Right lobe of liver (tissue), 4 donors: Measurements from ENCODE around the gene LCN9.

Experiments
- POLR2A ChIP-seq: fragments of 450-650 bp; IDR thresholded peaks from one replicate; pipeline ENCODE4 v1.6.1; 2017; ENCODE audit warnings: antibody characterized with exemption, mild to moderate bottlenecking
- TF ChIP-seq, protein P1 (sequence below), 4 donors: fragments of 200-600 bp in 3 of 4; fragments of 450-650 bp in 1 of 4; IDR thresholded peaks; one replicate each; pipeline versions ENCODE4 v1.5.1 to v1.8.0; 2016 to 2022; ENCODE audit warnings: antibody characterized with exemption in 4 of 4, mild to moderate bottlenecking in 2 of 4
- donor health status: DM: no; HTN: no; CAD: no.
- donor health status: DM: no; HTN: no; CAD: no.
- donor health status: DM: no; HTN: yes; CAD: no.

- no peak for TF ChIP-seq POLR2A
- TF ChIP-seq, protein P1, sequence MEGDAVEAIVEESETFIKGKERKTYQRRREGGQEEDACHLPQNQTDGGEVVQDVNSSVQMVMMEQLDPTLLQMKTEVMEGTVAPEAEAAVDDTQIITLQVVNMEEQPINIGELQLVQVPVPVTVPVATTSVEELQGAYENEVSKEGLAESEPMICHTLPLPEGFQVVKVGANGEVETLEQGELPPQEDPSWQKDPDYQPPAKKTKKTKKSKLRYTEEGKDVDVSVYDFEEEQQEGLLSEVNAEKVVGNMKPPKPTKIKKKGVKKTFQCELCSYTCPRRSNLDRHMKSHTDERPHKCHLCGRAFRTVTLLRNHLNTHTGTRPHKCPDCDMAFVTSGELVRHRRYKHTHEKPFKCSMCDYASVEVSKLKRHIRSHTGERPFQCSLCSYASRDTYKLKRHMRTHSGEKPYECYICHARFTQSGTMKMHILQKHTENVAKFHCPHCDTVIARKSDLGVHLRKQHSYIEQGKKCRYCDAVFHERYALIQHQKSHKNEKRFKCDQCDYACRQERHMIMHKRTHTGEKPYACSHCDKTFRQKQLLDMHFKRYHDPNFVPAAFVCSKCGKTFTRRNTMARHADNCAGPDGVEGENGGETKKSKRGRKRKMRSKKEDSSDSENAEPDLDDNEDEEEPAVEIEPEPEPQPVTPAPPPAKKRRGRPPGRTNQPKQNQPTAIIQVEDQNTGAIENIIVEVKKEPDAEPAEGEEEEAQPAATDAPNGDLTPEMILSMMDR (IDR thresholded peaks at IDR 0.05), result no peak
These were observed 11.9 kb downstream of the LCN9 start for GRCh38 chr9:135674977-135675376.
